ENCODE data around the gene PLAC9. TPM values are rescaled to one million over a fixed set of nuclear protein-coding genes. Genes with fewer than 3 reads are reported as not detected.
"Not testable (repeated sequence)": the region's sequence is repeated elsewhere in the genome, so short reads cannot be mapped to it uniquely, and the experiment has no call there.

PLAC9 gene
- total and polyA plus RNA-seq, 9 donors = 3.1 to 16.9 (median 6.7) TPM

DNA sequence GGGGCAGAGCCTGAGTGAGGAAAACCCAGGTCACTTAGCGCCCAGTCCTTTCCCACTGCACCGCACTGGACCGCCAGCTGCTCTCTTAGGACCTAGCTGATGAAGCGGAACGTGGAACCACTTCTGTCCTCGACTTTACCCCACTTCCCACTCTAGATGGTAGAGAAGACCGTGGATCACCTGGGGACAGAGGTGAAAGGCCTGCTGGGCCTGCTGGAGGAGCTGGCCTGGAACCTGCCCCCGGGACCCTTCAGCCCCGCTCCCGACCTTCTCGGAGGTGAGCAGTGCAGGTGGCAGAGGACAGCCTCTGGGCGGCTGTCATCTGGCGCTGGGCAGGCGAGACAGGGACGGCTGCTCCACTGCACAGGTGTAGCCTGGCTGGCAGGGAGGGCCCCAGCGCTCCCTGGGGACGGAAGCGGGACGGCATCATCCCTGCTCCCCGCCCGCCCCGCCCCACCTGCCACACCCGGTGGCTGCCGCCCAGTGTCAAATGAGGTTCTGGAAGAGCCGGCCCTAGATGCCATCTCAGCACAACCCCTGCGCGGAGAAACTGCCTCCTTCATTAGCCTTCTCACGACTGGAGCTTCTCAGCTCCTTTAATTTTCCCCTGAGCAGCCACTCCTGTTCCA lies 11.7 kb downstream of the PLAC9 start:
- DNase-seq = peak in 3 of 5 donors; percentile 43 to 52 (median 44)
- Histone ChIP-seq H3K9me3 (no peaks in the 10 kb centered on the region), H3K4me1 (ENCODE audit: insufficient read depth) (peaks cover 8% of the 10 kb centered on the region), H3K36me3 (no peaks in the 10 kb centered on the region), H3K27me3 (no peaks in the 10 kb centered on the region), H3K4me3 (no peak overlapping the region), H3K27ac (no peak overlapping the region)
- 21 to 37% (median 30%) methylated on average over 28 of the region's 28 CpGs for WGBS, 3 donors
- intact Hi-C loops (cut with DNase I) = loop anchor here in 3 of 4 donors (2.0 to 5.0 kb wide), 3 partner anchors 63 to 78 kb away; partner anchors contain the start of gene ANXA11 (in 1 of the 3)
- no peak for TF ChIP-seq POLR2A (IDR thresholded peaks at IDR 0.05)
- TF ChIP-seq, protein P1, sequence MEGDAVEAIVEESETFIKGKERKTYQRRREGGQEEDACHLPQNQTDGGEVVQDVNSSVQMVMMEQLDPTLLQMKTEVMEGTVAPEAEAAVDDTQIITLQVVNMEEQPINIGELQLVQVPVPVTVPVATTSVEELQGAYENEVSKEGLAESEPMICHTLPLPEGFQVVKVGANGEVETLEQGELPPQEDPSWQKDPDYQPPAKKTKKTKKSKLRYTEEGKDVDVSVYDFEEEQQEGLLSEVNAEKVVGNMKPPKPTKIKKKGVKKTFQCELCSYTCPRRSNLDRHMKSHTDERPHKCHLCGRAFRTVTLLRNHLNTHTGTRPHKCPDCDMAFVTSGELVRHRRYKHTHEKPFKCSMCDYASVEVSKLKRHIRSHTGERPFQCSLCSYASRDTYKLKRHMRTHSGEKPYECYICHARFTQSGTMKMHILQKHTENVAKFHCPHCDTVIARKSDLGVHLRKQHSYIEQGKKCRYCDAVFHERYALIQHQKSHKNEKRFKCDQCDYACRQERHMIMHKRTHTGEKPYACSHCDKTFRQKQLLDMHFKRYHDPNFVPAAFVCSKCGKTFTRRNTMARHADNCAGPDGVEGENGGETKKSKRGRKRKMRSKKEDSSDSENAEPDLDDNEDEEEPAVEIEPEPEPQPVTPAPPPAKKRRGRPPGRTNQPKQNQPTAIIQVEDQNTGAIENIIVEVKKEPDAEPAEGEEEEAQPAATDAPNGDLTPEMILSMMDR (IDR thresholded peaks at IDR 0.05) = peak in 1 of 3 donors; percentile 1

DNA sequence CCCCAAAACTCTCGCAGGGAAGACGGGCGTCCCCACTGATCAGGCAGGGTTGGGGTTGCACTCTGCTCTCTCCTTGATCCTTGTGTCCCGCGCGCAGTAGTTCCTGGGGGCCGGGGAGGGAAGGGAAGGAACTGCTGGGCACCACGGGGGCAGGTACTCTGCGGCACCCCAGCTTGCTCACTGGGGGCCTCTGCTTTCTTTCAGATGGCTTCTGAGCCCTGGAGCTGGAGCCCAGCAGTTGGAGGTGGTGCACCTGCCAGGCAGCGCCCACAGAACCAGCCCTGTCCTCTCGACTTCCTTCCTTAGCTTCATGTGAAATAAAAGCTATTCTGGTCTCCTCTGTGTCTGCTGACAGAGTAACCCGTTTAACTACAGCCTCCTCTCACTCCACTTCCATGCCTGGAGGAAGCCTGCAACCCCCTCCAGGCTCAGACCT lies 12.2 kb downstream of the PLAC9 start:
- intact Hi-C loops (cut with DNase I) = loop anchor here in 3 of 4 donors (2.0 to 5.0 kb wide), 3 partner anchors 63 to 78 kb away; partner anchors contain the start of gene ANXA11 (in 1 of the 3)
- H3K27ac ChIP-seq = no peak overlapping the region
- TF ChIP-seq EP300 (IDR thresholded peaks at IDR 0.05) (no peak), POLR2A (IDR thresholded peaks at IDR 0.05) (no peak)
- TF ChIP-seq, protein P1 (IDR thresholded peaks at IDR 0.05) = no peak
- peaks cover 8% of the 10 kb centered on the region for H3K4me1 ChIP-seq (ENCODE audit: insufficient read depth)
- DNase-seq = no peak
- no peaks in the 10 kb centered on the region for H3K27me3 ChIP-seq
- no peaks in the 10 kb centered on the region for H3K9me3 ChIP-seq
- WGBS, 3 donors = 17 to 22% (median 20%) methylated on average over 12 of the region's 12 CpGs
- no peak overlapping the region for H3K4me3 ChIP-seq
- H3K36me3 ChIP-seq = no peaks in the 10 kb centered on the region

DNA sequence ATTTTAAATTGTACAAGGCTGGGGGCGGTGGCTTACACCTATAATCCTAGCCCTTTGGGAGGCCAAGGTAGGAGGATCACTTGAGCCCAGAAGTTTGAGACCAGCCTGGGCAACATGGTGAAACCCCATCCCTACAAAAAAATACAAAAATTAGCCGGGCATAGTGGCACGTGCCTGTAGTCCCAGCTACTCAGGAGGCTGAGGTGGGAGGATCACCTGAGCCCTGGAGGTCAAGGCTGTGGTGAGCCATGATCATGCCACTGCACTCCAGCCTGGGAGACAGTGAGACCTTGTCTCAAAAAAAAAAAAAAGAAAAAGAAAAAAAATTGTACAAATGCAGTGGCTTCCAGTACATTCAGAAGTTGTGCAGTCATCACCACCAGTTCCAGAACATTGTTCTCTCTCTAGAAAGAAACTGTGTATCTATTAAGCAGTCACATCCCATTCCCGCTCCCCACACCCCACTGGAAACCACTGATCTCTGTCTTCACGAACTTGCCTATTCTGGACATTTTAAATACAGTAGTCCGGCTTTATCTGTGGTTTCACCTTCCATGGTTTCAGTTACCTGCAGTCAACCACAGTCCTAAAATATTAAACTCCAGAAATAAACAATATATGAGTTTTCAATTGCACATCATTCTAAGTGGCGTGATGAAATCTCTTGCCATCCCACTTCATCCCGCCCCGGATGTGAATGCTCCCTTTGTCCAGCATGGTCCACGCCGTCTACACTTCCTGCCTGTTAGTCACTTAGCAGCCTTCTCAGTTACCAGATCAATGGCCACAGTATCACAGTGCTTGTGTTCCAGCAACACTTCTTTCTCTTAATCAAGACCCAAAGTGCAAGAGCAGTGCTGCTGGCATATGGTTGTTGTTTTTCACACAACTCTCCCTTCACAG lies 13.1 kb downstream of the PLAC9 start:
- not testable (repeated sequence) for H3K27me3 ChIP-seq; DNase-seq; H3K9me3 ChIP-seq; H3K36me3 ChIP-seq; H3K4me3 ChIP-seq; H3K4me1 ChIP-seq (ENCODE audit: insufficient read depth); H3K27ac ChIP-seq
- WGBS, 3 donors = 47 to 56% (median 55%) methylated on average over 11 of the region's 11 CpGs
- intact Hi-C loops (cut with DNase I) = loop anchor here in 1 of 4 donors (2.0 kb wide), 1 partner anchor 75 kb away; no protein-coding TSS in a partner anchor

DNA sequence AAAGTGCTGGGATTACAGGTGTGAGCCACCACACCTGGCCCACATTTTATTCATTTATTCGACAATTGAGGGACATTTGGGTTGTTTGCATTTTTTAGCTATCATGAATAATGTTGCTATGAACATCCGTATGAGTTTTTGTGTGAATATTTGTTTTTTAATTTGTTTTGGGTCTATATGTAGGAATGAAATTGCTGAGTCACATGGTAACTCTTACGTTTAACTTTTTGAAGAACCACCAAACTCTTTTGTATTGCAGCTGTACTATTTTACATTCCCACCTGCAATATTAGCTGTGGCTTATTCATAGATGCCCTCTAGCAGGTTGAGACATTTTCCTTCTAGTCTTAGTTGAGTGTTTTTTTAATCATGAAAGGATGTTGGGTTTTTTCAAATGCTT lies 14.4 kb downstream of the PLAC9 start:
- H3K4me1 ChIP-seq (ENCODE audit: insufficient read depth) = peaks cover 8% of the 10 kb centered on the region
- 31 to 55% (median 50%) methylated on average over 3 of the region's 3 CpGs for WGBS, 3 donors
- no peak for DNase-seq
- H3K36me3 ChIP-seq = no peaks in the 10 kb centered on the region
- intact Hi-C loops (cut with DNase I) = no loop called here
- no peaks in the 10 kb centered on the region for H3K27me3 ChIP-seq
- no peak overlapping the region for H3K4me3 ChIP-seq
- H3K9me3 ChIP-seq = no peaks in the 10 kb centered on the region
- H3K27ac ChIP-seq = no peak overlapping the region
- TF ChIP-seq, protein P1 (IDR thresholded peaks at IDR 0.05) = no peak
- TF ChIP-seq EP300 (IDR thresholded peaks at IDR 0.05) = no peak
- no peak for TF ChIP-seq POLR2A (IDR thresholded peaks at IDR 0.05)
